Neural cell (in vitro differentiated cells): ENCODE results near the gene NBEA.

Source experiments
- CTCF ChIP-seq: fragments of 450-650 bp; IDR thresholded peaks from 2 replicates; pipeline ENCODE4 v1.5.1; 2014; ENCODE audit warnings: antibody characterized with exemption, mild to moderate bottlenecking, moderate library complexity; ENCODE audit not compliant: poor library complexity, severe bottlenecking
- EP300 ChIP-seq: fragments of 450-650 bp; conservative IDR thresholded peaks from 2 replicates; pipeline ENCODE4 v1.6.1; 2014; ENCODE audit warnings: antibody characterized with exemption, mild to moderate bottlenecking, moderate library complexity; ENCODE audit not compliant: poor library complexity, severe bottlenecking
- EZH2 ChIP-seq: fragments of 200-600, 300-800 bp; shearing (Covaris generic), sonication (generic); IDR thresholded peaks from 2 replicates; pipeline ENCODE4 v1.6.1; 2014; ENCODE audit warnings: antibody characterized with exemption, low read length, borderline replicate concordance, mild to moderate bottlenecking; ENCODE audit not compliant: insufficient read depth, poor library complexity, severe bottlenecking
- MXI1 ChIP-seq: fragments of 450-650 bp; conservative IDR thresholded peaks from 2 replicates; pipeline ENCODE4 v1.6.1; 2014; ENCODE audit warnings: antibody characterized with exemption, mild to moderate bottlenecking; ENCODE audit not compliant: poor library complexity, severe bottlenecking
- POLR2AphosphoS5 ChIP-seq: IDR thresholded peaks from 2 replicates; pipeline ENCODE4 v1.6.1; 2012
- RAD21 ChIP-seq: fragments of 450-650 bp; conservative IDR thresholded peaks from 2 replicates; pipeline ENCODE4 v1.6.1; 2014; ENCODE audit warnings: antibody characterized with exemption, mild to moderate bottlenecking, moderate library complexity
- REST ChIP-seq: IDR thresholded peaks from 2 replicates; pipeline ENCODE4 v1.6.1; 2012; ENCODE audit warnings: borderline replicate concordance
- SMC3 ChIP-seq: fragments of 450-650 bp; conservative IDR thresholded peaks from 2 replicates; pipeline ENCODE4 v1.6.1; 2014; ENCODE audit warnings: antibody characterized with exemption, mild to moderate bottlenecking, moderate library complexity; ENCODE audit not compliant: poor library complexity
- TAF1 ChIP-seq: IDR thresholded peaks from 2 replicates; pipeline ENCODE4 v1.6.1; 2012; ENCODE audit warnings: low read depth

GRCh38 chr13:35711909-35712308, 769.8 kb downstream of the NBEA start:
- TF ChIP-seq CTCF (no peak), TAF1 (no peak), POLR2AphosphoS5 (no peak), EP300 (no peak), EZH2 (no peak), SMC3 (no peak), REST (no peak), MXI1 (no peak), RAD21 (no peak)
